ENCODE data around the gene PDE1A.

GRCh38 chr2:182384860-182385259, 42.0 kb downstream of the PDE1A start:
- TF ChIP-seq POLR2A (IDR thresholded peaks at IDR 0.05) (no peak), CTCF (IDR thresholded peaks at IDR 0.05) (no peak)

All from thyroid gland (tissue), 4 donors.